ENCODE data around the gene HAAO.

DNA sequence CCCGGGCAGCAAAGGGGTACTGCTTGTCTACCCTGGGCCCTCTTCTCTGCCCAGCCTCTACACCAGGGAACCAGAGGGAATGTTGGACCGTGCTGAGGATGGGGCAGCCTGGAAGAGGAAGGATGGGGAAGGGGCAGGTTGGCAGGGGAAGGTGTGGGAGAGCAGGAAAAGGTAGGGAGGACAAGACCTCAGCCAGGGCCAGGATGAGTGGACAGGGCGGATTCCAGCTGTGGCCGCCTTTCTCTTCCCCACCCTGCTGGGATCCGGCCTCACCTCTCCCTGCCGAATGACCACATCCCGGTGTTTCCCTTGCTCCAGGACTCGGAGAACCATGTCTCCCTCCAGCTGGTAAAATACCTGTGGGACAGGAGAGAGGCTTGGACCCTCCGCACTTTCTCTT is 8.9 kb downstream of the HAAO start:
- no peak for TF ChIP-seq POLR2A (IDR thresholded peaks at IDR 0.05)
- TF ChIP-seq, protein P1, sequence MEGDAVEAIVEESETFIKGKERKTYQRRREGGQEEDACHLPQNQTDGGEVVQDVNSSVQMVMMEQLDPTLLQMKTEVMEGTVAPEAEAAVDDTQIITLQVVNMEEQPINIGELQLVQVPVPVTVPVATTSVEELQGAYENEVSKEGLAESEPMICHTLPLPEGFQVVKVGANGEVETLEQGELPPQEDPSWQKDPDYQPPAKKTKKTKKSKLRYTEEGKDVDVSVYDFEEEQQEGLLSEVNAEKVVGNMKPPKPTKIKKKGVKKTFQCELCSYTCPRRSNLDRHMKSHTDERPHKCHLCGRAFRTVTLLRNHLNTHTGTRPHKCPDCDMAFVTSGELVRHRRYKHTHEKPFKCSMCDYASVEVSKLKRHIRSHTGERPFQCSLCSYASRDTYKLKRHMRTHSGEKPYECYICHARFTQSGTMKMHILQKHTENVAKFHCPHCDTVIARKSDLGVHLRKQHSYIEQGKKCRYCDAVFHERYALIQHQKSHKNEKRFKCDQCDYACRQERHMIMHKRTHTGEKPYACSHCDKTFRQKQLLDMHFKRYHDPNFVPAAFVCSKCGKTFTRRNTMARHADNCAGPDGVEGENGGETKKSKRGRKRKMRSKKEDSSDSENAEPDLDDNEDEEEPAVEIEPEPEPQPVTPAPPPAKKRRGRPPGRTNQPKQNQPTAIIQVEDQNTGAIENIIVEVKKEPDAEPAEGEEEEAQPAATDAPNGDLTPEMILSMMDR (IDR thresholded peaks at IDR 0.05): no peak

Measured in right lobe of liver (tissue), 4 donors.